NCI-H226 (cell line): ENCODE measurements around the gene DRC1.

Source experiments
- DNase-seq: peaks from one replicate; pipeline ENCODE4 v3.0.0-alpha.2; 2015

The DRC1 gene

GRCh38 chr2:26479131-26479788 lies 77.5 kb downstream of the DRC1 start:
- DNase-seq = no peak

- no peak for DNase-seq
Observed at GRCh38 chr2:26479789-26480565, 78.3 kb downstream of the DRC1 start.

GRCh38 chr2:26480566-26481423 lies 79.1 kb downstream of the DRC1 start:
- DNase-seq = no peak

- DNase-seq = no peak
Observed at GRCh38 chr2:26481706-26482105, 80.0 kb downstream of the DRC1 start.

- DNase-seq = no peak
Observed at GRCh38 chr2:26482211-26483026, 80.7 kb downstream of the DRC1 start.

- DNase-seq = no peak
Observed at GRCh38 chr2:26483027-26483326, 81.3 kb downstream of the DRC1 start.

GRCh38 chr2:26483516-26483915 lies 81.8 kb downstream of the DRC1 start:
- no peak for DNase-seq

GRCh38 chr2:26483957-26484565 lies 82.3 kb downstream of the DRC1 start:
- DNase-seq = no peak

- no peak for DNase-seq
Observed at GRCh38 chr2:26484579-26484978, 82.9 kb downstream of the DRC1 start.

- DNase-seq = no peak
Observed at GRCh38 chr2:26485099-26485498, 83.4 kb downstream of the DRC1 start.

- DNase-seq = no peak
Observed at GRCh38 chr2:26485725-26486418, 84.2 kb downstream of the DRC1 start.

- DNase-seq = no peak
Observed at GRCh38 chr2:26486789-26487188, 85.1 kb downstream of the DRC1 start.

GRCh38 chr2:26487192-26487591 lies 85.5 kb downstream of the DRC1 start:
- peak; percentile 20 for DNase-seq

- DNase-seq = no peak
Observed at GRCh38 chr2:26488463-26489212, 86.9 kb downstream of the DRC1 start.

GRCh38 chr2:26489213-26489850 lies 87.6 kb downstream of the DRC1 start:
- DNase-seq = no peak

GRCh38 chr2:26491563-26492167 lies 89.9 kb downstream of the DRC1 start:
- no peak for DNase-seq

- DNase-seq = no peak
Observed at GRCh38 chr2:26492749-26493515, 91.2 kb downstream of the DRC1 start.

- no peak for DNase-seq
Observed at GRCh38 chr2:26493566-26493965, 91.8 kb downstream of the DRC1 start.

- no peak for DNase-seq
Observed at GRCh38 chr2:26494199-26494598, 92.5 kb downstream of the DRC1 start.
